Tibial nerve (tissue), 4 donors: ENCODE data around the gene TIE1.

Source experiments
- EP300 ChIP-seq, 2 donors: sonication (generic); formaldehyde crosslinking; IDR thresholded peaks; one replicate each; pipeline ENCODE4 v1.6.1; 2017; ENCODE audit warnings: antibody characterized with exemption in 2 of 2, mild to moderate bottlenecking in 1 of 2
- POLR2A ChIP-seq, 2 donors: fragments of 450-650 bp; IDR thresholded peaks; one replicate each; pipeline ENCODE4 v1.6.1; 2017; ENCODE audit warnings: antibody characterized with exemption in 2 of 2, mild to moderate bottlenecking in 2 of 2, moderate library complexity in 2 of 2
- TF ChIP-seq, protein P1 (sequence below), 5 experiments: fragments of 200-600 bp in 3 of 5; fragments of 450-650 bp in 2 of 5; sonication (generic) in 3 of 5; IDR thresholded peaks; one replicate each; pipeline ENCODE4 v1.5.1; 2016 to 2019; ENCODE audit warnings: antibody characterized with exemption in 5 of 5, mild to moderate bottlenecking in 3 of 5, moderate library complexity in 2 of 5

DNA sequence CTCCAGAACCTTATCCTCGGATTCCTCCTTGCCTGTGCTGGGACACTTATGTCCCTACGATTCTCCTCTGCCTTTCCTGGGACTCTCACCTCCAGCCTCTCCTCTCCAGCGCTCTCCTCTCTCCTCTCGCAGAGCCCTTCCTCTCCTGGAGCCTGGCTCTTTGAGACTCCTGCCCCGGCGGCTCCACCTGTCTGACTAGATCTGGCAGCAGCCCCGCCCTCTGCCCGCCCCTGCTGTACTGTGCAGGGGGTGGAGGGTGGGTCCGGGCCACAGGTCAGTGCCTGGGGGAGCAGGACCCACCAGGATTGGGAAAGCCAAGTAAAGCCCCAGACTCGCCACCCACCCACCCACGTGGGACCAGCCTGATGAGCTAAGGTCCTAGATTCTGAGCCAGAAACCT lies 65.4 kb downstream of the TIE1 start:
- TF ChIP-seq, protein P1, sequence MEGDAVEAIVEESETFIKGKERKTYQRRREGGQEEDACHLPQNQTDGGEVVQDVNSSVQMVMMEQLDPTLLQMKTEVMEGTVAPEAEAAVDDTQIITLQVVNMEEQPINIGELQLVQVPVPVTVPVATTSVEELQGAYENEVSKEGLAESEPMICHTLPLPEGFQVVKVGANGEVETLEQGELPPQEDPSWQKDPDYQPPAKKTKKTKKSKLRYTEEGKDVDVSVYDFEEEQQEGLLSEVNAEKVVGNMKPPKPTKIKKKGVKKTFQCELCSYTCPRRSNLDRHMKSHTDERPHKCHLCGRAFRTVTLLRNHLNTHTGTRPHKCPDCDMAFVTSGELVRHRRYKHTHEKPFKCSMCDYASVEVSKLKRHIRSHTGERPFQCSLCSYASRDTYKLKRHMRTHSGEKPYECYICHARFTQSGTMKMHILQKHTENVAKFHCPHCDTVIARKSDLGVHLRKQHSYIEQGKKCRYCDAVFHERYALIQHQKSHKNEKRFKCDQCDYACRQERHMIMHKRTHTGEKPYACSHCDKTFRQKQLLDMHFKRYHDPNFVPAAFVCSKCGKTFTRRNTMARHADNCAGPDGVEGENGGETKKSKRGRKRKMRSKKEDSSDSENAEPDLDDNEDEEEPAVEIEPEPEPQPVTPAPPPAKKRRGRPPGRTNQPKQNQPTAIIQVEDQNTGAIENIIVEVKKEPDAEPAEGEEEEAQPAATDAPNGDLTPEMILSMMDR (IDR thresholded peaks at IDR 0.05): no peak
- no peak for TF ChIP-seq POLR2A (IDR thresholded peaks at IDR 0.05)
- TF ChIP-seq EP300 (IDR thresholded peaks at IDR 0.05): no peak
